ENCODE measurements around the gene MICA.
"Not testable (repeated sequence)": the region's sequence is repeated elsewhere in the genome, so short reads cannot be mapped to it uniquely, and the experiment has no call there.

MICA gene

GRCh38 chr6:31386977-31387376 lies 16.4 kb upstream of the MICA start:
- H3K79me2 ChIP-seq (ENCODE audit: low read length): no peaks in the 10 kb centered on the region
- H2AFZ ChIP-seq (ENCODE audit: low read length): no peak overlapping the region
- no peaks in the 10 kb centered on the region for H4K20me1 ChIP-seq (ENCODE audit: insufficient read depth, low read length)
- H3F3A ChIP-seq (ENCODE audit: insufficient read depth, low read length): no peaks in the 10 kb centered on the region
- no peak for TF ChIP-seq EZH2phosphoT487 (IDR thresholded peaks at IDR 0.05; ENCODE audit: low read length)
- TF ChIP-seq CTCF (IDR thresholded peaks at IDR 0.05; ENCODE audit: low read length): no peak
- TF ChIP-seq EZH2 (optimal IDR thresholded peaks at IDR 0.05; ENCODE audit: low read depth, low read length): no peak
- no peaks in the 10 kb centered on the region for H3K9me3 ChIP-seq (replicated peaks; ENCODE audit: insufficient read depth, low read length)
- no peaks in the 10 kb centered on the region for H3K4me1 ChIP-seq (ENCODE audit: low read length)
- no peaks in the 10 kb centered on the region for H3K36me3 ChIP-seq (replicated peaks; ENCODE audit: insufficient read depth, low read length)
- H3K4me3 ChIP-seq (ENCODE audit: low read length): no peak overlapping the region
- H3K9ac ChIP-seq (ENCODE audit: low read length): no peak overlapping the region
- H3K4me2 ChIP-seq (ENCODE audit: low read depth, low read length): no peak overlapping the region
- no peak overlapping the region for H3K27ac ChIP-seq (ENCODE audit: low read length)
- no peak for DNase-seq
- no peaks in the 10 kb centered on the region for H3K9me2 ChIP-seq (replicated peaks; ENCODE audit: insufficient read depth, low read length)
- no peaks in the 10 kb centered on the region for H3K27me3 ChIP-seq (replicated peaks; ENCODE audit: insufficient read depth, low read length)

- not testable (repeated sequence) for H3K79me2 ChIP-seq (ENCODE audit: low read length); H3K9ac ChIP-seq (ENCODE audit: low read length); H3K9me2 ChIP-seq (replicated peaks; ENCODE audit: insufficient read depth, low read length); H4K20me1 ChIP-seq (ENCODE audit: insufficient read depth, low read length); DNase-seq; H2AFZ ChIP-seq (ENCODE audit: low read length); H3K4me1 ChIP-seq (ENCODE audit: low read length); H3F3A ChIP-seq (ENCODE audit: insufficient read depth, low read length); H3K9me3 ChIP-seq (replicated peaks; ENCODE audit: insufficient read depth, low read length); H3K27me3 ChIP-seq (replicated peaks; ENCODE audit: insufficient read depth, low read length); H3K27ac ChIP-seq (ENCODE audit: low read length); H3K4me2 ChIP-seq (ENCODE audit: low read depth, low read length); H3K4me3 ChIP-seq (ENCODE audit: low read length); H3K36me3 ChIP-seq (replicated peaks; ENCODE audit: insufficient read depth, low read length)
Measured at GRCh38 chr6:31388916-31389801, 14.2 kb upstream of the MICA start.

DNA sequence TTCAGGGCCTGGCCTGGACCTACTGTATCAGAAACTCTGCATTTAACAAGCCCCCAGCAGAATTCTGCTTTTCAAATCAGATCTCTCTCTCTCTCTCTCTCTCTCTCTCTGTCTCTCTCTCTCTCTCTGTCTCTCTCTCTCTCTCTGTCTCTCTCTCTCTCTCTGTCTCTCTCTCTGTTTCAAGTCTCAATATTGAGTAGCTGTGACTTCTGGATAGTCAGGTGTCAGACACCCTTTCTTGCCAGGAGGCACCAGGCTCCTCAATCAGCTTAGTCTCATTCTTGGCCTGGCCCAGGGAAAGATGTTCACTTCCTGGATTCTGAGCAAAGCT lies 13.6 kb upstream of the MICA start:
- H3K4me1 ChIP-seq (ENCODE audit: low read length); H3K9ac ChIP-seq (ENCODE audit: low read length); H3K36me3 ChIP-seq (replicated peaks; ENCODE audit: insufficient read depth, low read length); H3K9me2 ChIP-seq (replicated peaks; ENCODE audit: insufficient read depth, low read length); H3F3A ChIP-seq (ENCODE audit: insufficient read depth, low read length); H2AFZ ChIP-seq (ENCODE audit: low read length); DNase-seq; H3K27ac ChIP-seq (ENCODE audit: low read length); H3K27me3 ChIP-seq (replicated peaks; ENCODE audit: insufficient read depth, low read length); H3K4me3 ChIP-seq (ENCODE audit: low read length); H3K4me2 ChIP-seq (ENCODE audit: low read depth, low read length); H3K79me2 ChIP-seq (ENCODE audit: low read length); H4K20me1 ChIP-seq (ENCODE audit: insufficient read depth, low read length); H3K9me3 ChIP-seq (replicated peaks; ENCODE audit: insufficient read depth, low read length): not testable (repeated sequence)

GRCh38 chr6:31393932-31394331 lies 9.5 kb upstream of the MICA start:
- H3K79me2 ChIP-seq (ENCODE audit: low read length): no peaks in the 10 kb centered on the region
- H3F3A ChIP-seq (ENCODE audit: insufficient read depth, low read length): no peaks in the 10 kb centered on the region
- H3K4me2 ChIP-seq (ENCODE audit: low read depth, low read length): no peak overlapping the region
- TF ChIP-seq EZH2 (optimal IDR thresholded peaks at IDR 0.05; ENCODE audit: low read depth, low read length) (no peak), EZH2phosphoT487 (IDR thresholded peaks at IDR 0.05; ENCODE audit: low read length) (no peak), CTCF (IDR thresholded peaks at IDR 0.05; ENCODE audit: low read length) (no peak)
- no peak overlapping the region for H3K27ac ChIP-seq (ENCODE audit: low read length)
- no peak for DNase-seq
- no peaks in the 10 kb centered on the region for H3K9me3 ChIP-seq (replicated peaks; ENCODE audit: insufficient read depth, low read length)
- no peak overlapping the region for H2AFZ ChIP-seq (ENCODE audit: low read length)
- no peaks in the 10 kb centered on the region for H3K9me2 ChIP-seq (replicated peaks; ENCODE audit: insufficient read depth, low read length)
- no peak overlapping the region for H3K4me3 ChIP-seq (ENCODE audit: low read length)
- no peak overlapping the region for H3K9ac ChIP-seq (ENCODE audit: low read length)
- H4K20me1 ChIP-seq (ENCODE audit: insufficient read depth, low read length): no peaks in the 10 kb centered on the region
- H3K4me1 ChIP-seq (ENCODE audit: low read length): peaks cover 10% of the 10 kb centered on the region; the same call in 1 of the 2 replicates
- no peaks in the 10 kb centered on the region for H3K36me3 ChIP-seq (replicated peaks; ENCODE audit: insufficient read depth, low read length)
- no peaks in the 10 kb centered on the region for H3K27me3 ChIP-seq (replicated peaks; ENCODE audit: insufficient read depth, low read length)
